VCaP (cell line): ENCODE results near the gene NFKBIA.

Experiments used
- H3K27ac ChIP-seq: fragments of 450-650 bp; 2 replicates; pipeline ENCODE4 v1.5.1; 2017
- TF ChIP-seq, protein P1 (sequence below): fragments of 450-650 bp; conservative IDR thresholded peaks from 2 replicates; pipeline ENCODE4 v1.5.1; 2017; ENCODE audit warnings: mild to moderate bottlenecking, moderate library complexity

The NFKBIA gene

GRCh38 chr14:35418093-35418492 is 13.5 kb upstream of the NFKBIA start:
- TF ChIP-seq, protein P1, sequence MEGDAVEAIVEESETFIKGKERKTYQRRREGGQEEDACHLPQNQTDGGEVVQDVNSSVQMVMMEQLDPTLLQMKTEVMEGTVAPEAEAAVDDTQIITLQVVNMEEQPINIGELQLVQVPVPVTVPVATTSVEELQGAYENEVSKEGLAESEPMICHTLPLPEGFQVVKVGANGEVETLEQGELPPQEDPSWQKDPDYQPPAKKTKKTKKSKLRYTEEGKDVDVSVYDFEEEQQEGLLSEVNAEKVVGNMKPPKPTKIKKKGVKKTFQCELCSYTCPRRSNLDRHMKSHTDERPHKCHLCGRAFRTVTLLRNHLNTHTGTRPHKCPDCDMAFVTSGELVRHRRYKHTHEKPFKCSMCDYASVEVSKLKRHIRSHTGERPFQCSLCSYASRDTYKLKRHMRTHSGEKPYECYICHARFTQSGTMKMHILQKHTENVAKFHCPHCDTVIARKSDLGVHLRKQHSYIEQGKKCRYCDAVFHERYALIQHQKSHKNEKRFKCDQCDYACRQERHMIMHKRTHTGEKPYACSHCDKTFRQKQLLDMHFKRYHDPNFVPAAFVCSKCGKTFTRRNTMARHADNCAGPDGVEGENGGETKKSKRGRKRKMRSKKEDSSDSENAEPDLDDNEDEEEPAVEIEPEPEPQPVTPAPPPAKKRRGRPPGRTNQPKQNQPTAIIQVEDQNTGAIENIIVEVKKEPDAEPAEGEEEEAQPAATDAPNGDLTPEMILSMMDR, result no peak
- no peak overlapping the region for H3K27ac ChIP-seq

GRCh38 chr14:35416108-35416750 is 11.7 kb upstream of the NFKBIA start:
- TF ChIP-seq, protein P1, result no peak
- H3K27ac ChIP-seq, result no peak overlapping the region

GRCh38 chr14:35414365-35414764 is 9.8 kb upstream of the NFKBIA start:
- TF ChIP-seq, protein P1, result no peak
- 0 out of 2 replicates have a peak overlapping the region, but pooled peaks have one; percentile 1 for H3K27ac ChIP-seq

DNA sequence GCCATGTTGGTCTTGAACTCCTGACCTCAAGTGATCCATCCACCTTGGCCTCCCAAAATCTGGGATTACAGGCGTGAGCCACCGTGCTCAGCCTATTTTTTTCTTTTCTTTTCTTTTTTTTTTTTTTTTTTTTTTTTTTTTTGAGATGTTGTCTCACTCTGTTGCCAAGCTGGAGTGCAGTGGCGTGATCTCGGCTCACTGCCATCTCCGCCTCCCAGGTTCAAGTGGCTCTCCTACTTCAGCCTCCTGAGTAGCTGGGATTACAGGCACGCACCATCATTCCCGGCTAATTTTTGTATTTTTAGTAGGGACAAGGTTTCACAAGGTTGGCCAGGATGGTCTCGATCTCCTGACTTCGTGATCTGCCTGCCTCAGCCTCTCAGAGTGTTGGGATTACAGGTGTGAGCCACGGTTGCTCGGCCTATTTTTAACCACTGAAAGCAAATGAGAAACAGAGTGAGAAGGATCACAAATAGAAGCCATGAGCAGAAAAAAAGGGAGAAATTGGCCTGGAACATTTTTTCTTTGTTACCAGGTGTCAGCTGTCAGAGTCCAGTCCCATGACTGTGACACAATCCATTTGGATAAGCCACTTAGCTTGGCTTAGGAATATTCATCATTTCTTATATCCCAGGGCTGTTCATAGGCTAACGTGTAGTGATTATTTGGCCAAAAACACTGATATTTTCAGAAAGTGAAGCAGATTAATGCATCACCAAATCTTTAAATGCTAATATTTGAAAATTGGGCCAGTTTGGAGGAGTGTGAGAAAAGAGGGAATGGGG is 7.9 kb upstream of the NFKBIA start:
- TF ChIP-seq, protein P1, result no peak
- H3K27ac ChIP-seq, result no peak overlapping the region

DNA sequence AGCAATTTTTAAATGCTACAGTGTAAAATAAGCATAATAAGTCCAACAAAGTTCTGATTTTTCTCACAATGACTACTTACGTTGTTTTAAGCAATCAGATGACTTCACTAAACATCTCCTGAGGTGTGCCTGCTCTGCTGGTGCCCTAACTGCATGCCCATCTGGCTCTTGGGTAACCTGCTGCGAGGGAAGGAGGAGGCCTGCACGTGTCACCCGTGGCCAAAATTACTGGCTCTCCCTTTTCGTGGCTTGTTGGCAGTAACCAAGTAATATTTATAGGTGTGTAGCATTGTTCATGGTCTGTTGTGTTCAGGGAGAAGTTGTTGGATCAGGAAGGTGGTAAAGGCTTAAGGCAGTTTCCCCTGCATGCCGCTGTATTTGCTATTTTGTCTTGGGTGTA is 6.3 kb upstream of the NFKBIA start:
- H3K27ac ChIP-seq, result no peak overlapping the region
- TF ChIP-seq, protein P1, result no peak

GRCh38 chr14:35409595-35409994 is 5.0 kb upstream of the NFKBIA start:
- H3K27ac ChIP-seq, result no peak overlapping the region
- TF ChIP-seq, protein P1, result no peak

DNA sequence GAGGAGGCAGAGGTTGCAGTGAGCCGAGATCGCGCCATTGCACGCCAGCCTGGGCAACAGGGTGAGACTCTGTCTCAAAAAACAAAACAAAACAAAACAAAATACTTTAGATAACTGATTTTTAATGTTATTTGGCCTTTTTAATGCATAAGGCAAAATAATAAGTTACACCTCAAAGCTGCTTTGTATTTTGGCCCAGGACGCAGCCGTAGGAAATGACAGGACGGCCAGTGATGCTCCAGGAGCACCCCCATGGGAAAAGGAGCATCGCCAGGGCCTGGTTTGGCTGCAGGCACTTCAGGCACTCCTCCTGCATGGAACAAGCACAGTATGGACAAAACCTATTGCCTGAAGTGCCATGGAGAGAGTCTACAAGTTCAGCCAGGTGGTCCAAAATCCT is 3.5 kb upstream of the NFKBIA start:
- TF ChIP-seq, protein P1, result no peak
- H3K27ac ChIP-seq, result no peak overlapping the region
